HepG2 (cell line): ENCODE measurements around the gene PPP1R18. TPM values are rescaled to one million over a fixed set of nuclear protein-coding genes. Genes with fewer than 3 reads are reported as not detected.
A peak's percentile ranks its signal among the peaks of the same experiment; 100 is the strongest.

Experiments
- FOXA3 ChIP-seq: IDR thresholded peaks from 2 replicates; pipeline ENCODE4 v1.6.1; 2016; ENCODE audit warnings: missing genetic modification reagents, missing compliant biosample characterization
- HMG20B ChIP-seq: conservative IDR thresholded peaks from 2 replicates; pipeline ENCODE4 v1.6.1; 2016; ENCODE audit warnings: missing genetic modification reagents, missing compliant biosample characterization
- IKZF4 ChIP-seq: sonication (generic); formaldehyde crosslinking; IDR thresholded peaks from 2 replicates; pipeline ENCODE4 v1.5.1; 2020; ENCODE audit warnings: borderline replicate concordance, mild to moderate bottlenecking, low read depth, missing genetic modification reagents; ENCODE audit errors: not compliant biosample characterization
- ISX ChIP-seq: sonication (generic); formaldehyde crosslinking; conservative IDR thresholded peaks from 2 replicates; pipeline ENCODE4 v1.5.0; 2020; ENCODE audit warnings: missing genetic modification reagents
- PITX1 ChIP-seq: sonication (generic); formaldehyde crosslinking; IDR thresholded peaks from 2 replicates; pipeline ENCODE4 v1.5.1; 2020; ENCODE audit warnings: mild to moderate bottlenecking, missing genetic modification reagents
- RFX3 ChIP-seq: IDR thresholded peaks from 2 replicates; pipeline ENCODE4 v1.6.1; 2016; ENCODE audit warnings: missing biosample characterization, missing genetic modification reagents
- SAP130 ChIP-seq: IDR thresholded peaks from 2 replicates; pipeline ENCODE4 v1.6.1; 2016; ENCODE audit warnings: low read depth
- SIN3B ChIP-seq: fragments of 150-350 bp; IDR thresholded peaks from 2 replicates; pipeline ENCODE4 v1.6.1; 2014; ENCODE audit warnings: low read length
- SOX13 ChIP-seq, 3 experiments: fragments of 450-650 bp in 1 of 3; sonication (generic) in 1 of 3; formaldehyde crosslinking in 1 of 3; IDR thresholded peaks in 2 of 3; conservative IDR thresholded peaks in 1 of 3; 2 replicates each; pipeline versions ENCODE4 v1.5.0 to v1.6.1; 2016 to 2020; ENCODE audit warnings: antibody characterized with exemption in 1 of 3, mild to moderate bottlenecking in 1 of 3, missing compliant biosample characterization in 1 of 3, missing genetic modification reagents in 1 of 3, moderate library complexity in 1 of 3
- TCF12 ChIP-seq, 2 experiments: fragments of 450-650 bp in 1 of 2; sonication (generic) in 1 of 2; formaldehyde crosslinking in 1 of 2; IDR thresholded peaks; 2 replicates each; pipeline versions ENCODE4 v1.6.1 to v1.8.0; 2017 to 2022; ENCODE audit warnings: antibody characterized with exemption in 1 of 2, mild to moderate bottlenecking in 1 of 2, missing genetic modification reagents in 1 of 2, moderate library complexity in 1 of 2
- YEATS4 ChIP-seq: sonication (generic); formaldehyde crosslinking; IDR thresholded peaks from 2 replicates; pipeline ENCODE4 v1.4.0; 2020; ENCODE audit warnings: missing genetic modification reagents, borderline replicate concordance
- ZFP41 ChIP-seq: sonication (generic); formaldehyde crosslinking; IDR thresholded peaks from 2 replicates; pipeline ENCODE4 v1.4.0; 2020; ENCODE audit warnings: mild to moderate bottlenecking, missing genetic modification reagents, borderline replicate concordance
- ZKSCAN1 ChIP-seq: fragments of 150-350 bp; IDR thresholded peaks from 2 replicates; pipeline ENCODE4 v1.6.1; 2014; ENCODE audit warnings: low read length
- ZMAT3 ChIP-seq: sonication (generic); formaldehyde crosslinking; conservative IDR thresholded peaks from 2 replicates; pipeline ENCODE4 v1.7.0; 2021; ENCODE audit warnings: missing genetic modification reagents
- ZNF850 ChIP-seq: sonication (generic); formaldehyde crosslinking; conservative IDR thresholded peaks from 2 replicates; pipeline ENCODE4 v1.9.0; 2021; ENCODE audit warnings: mild to moderate bottlenecking, missing genetic modification reagents
- polyA plus RNA-seq, 8 experiments: library from polyadenylated mRNA; depleted of rRNA in 3 of 8; stranded (reverse) in 7 of 8; unstranded in 1 of 8; fragments of >200 nt; fragmentation: Illumina TruSeq in 4 of 8; extraction: Trizol in 4 of 8; gene quantifications; 2 replicates each; pipeline versions ENCODE4 v1.2.1 to v1.2.3, GENCODE V29; 2011 to 2016; ENCODE audit warnings: low read depth in 4 of 8, missing spikeins in 1 of 8, mixed read lengths in 1 of 8; ENCODE audit not compliant: insufficient read depth in 1 of 8
- total RNA-seq, 5 experiments: library from RNA; depleted of rRNA; stranded (reverse); fragments of >200 nt; fragmentation: Illumina TruSeq; extraction: Trizol; gene quantifications; 2 replicates each; pipeline ENCODE4 v1.2.3, GENCODE V29; 2016; ENCODE audit warnings: low read depth in 1 of 5
- TF ChIP-seq, protein P1 (sequence below): sonication (generic); formaldehyde crosslinking; IDR thresholded peaks from 2 replicates; pipeline ENCODE4 v1.5.0; 2020; ENCODE audit warnings: missing genetic modification reagents
- TF ChIP-seq, protein P2 (sequence below): sonication (generic); formaldehyde crosslinking; IDR thresholded peaks from 2 replicates; pipeline ENCODE4 v1.4.0; 2020; ENCODE audit warnings: mild to moderate bottlenecking, missing genetic modification reagents
- TF ChIP-seq, protein P3 (sequence below): sonication (generic); formaldehyde crosslinking; IDR thresholded peaks from 2 replicates; pipeline ENCODE4 v1.4.0; 2020; ENCODE audit warnings: missing genetic modification reagents, borderline replicate concordance
- TF ChIP-seq, protein P4 (sequence below): sonication (generic); formaldehyde crosslinking; IDR thresholded peaks from 2 replicates; pipeline ENCODE4 v1.5.1; 2020; ENCODE audit warnings: mild to moderate bottlenecking, missing genetic modification reagents

Gene PPP1R18
- total and polyA plus RNA-seq, 2 of the 13 experiments (the other 11 are each of a cell fraction or from before 2014, with no cell fraction given): 4.9 to 9.2 TPM

DNA sequence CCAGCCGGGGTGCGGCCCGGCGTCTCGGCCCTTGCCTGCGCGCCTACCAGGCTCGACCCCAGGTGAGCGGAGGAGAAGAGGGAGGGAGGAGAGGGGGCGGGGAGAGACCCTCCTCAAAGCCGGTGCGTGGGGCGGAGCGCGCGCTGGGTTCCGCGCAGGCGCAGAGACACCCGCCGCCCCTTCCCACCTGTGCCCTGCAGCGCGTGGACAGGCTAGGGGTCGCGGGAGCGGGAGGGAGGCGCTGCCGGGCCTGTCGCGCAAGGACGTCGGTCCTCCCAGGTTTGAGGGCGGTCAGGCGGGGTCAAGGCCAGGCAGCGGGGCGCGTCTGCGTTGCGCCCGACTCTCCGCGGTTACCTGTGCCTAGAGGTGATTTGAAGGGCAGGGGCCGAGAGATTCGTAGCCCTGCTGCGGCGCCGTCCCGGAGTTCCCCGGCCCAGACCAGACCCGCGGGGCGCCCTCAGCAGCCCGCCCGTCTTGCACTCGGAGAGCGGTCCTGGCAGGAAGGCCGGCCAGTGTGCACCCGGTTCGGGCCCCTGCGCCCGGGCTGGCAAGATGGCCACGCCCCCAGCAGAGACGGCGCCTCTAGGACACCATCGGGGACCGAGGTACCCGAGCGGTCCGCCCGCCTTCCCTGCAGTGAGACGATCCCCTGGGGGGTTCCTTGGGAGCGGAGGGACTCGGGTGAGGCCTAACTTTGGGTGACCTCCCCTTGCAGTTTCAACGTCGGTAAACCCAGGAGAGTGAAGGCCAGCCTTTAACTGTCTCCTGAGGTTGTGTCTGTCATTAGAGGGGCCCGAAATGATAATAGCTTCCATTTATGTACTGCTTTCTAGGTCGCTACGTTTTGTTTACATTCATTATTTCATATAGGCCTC, 39.0 kb downstream of the PPP1R18 start (continued):
- TF ChIP-seq FOXA3 (peak; percentile 33; the same call in 1 of the 2 replicates), SOX13 (IDR thresholded peaks at IDR 0.05) (no peak; the same call in 1 of the 2 replicates), SOX13 (CRISPR knock-in tag; conservative IDR thresholded peaks at IDR 0.05 in 1 of 2, IDR thresholded peaks at IDR 0.05 in 1 of 2) (peak in 1 of 2 experiments; percentile 64; a peak in 1 of 4 replicates), ZMAT3 (CRISPR knock-in tag) (peak; percentile 87; the same call in 1 of the 2 replicates), PITX1 (CRISPR knock-in tag) (peak; percentile 53), RFX3 (CRISPR knock-in tag) (no peak), IKZF4 (CRISPR knock-in tag) (peak; percentile 97), ZNF850 (CRISPR knock-in tag) (0 out of 2 replicates have a peak, but pooled peaks have one; percentile 72), ZKSCAN1 (no peak), ISX (peak; percentile 77; the same call in 1 of the 2 replicates), YEATS4 (CRISPR knock-in tag) (peak; percentile 99), HMG20B (CRISPR knock-in tag) (no peak; the same call in 1 of the 2 replicates), SAP130 (CRISPR knock-in tag) (peak; percentile 96), ZFP41 (peak; percentile 87), SIN3B (no peak; the same call in 1 of the 2 replicates), TCF12 (IDR thresholded peaks at IDR 0.05) (no peak), TCF12 (CRISPR knock-in tag; IDR thresholded peaks at IDR 0.05) (peak; percentile 97)
- TF ChIP-seq, protein P1, sequence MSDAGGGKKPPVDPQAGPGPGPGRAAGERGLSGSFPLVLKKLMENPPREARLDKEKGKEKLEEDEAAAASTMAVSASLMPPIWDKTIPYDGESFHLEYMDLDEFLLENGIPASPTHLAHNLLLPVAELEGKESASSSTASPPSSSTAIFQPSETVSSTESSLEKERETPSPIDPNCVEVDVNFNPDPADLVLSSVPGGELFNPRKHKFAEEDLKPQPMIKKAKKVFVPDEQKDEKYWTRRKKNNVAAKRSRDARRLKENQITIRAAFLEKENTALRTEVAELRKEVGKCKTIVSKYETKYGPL (CRISPR knock-in tag): peak; percentile 35; the same call in 1 of the 2 replicates
- TF ChIP-seq, protein P2, sequence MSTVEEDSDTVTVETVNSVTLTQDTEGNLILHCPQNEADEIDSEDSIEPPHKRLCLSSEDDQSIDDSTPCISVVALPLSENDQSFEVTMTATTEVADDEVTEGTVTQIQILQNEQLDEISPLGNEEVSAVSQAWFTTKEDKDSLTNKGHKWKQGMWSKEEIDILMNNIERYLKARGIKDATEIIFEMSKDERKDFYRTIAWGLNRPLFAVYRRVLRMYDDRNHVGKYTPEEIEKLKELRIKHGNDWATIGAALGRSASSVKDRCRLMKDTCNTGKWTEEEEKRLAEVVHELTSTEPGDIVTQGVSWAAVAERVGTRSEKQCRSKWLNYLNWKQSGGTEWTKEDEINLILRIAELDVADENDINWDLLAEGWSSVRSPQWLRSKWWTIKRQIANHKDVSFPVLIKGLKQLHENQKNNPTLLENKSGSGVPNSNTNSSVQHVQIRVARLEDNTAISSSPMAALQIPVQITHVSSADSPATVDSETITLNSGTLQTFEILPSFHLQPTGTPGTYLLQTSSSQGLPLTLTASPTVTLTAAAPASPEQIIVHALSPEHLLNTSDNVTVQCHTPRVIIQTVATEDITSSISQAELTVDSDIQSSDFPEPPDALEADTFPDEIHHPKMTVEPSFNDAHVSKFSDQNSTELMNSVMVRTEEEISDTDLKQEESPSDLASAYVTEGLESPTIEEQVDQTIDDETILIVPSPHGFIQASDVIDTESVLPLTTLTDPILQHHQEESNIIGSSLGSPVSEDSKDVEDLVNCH: no peak
- TF ChIP-seq, protein P3, sequence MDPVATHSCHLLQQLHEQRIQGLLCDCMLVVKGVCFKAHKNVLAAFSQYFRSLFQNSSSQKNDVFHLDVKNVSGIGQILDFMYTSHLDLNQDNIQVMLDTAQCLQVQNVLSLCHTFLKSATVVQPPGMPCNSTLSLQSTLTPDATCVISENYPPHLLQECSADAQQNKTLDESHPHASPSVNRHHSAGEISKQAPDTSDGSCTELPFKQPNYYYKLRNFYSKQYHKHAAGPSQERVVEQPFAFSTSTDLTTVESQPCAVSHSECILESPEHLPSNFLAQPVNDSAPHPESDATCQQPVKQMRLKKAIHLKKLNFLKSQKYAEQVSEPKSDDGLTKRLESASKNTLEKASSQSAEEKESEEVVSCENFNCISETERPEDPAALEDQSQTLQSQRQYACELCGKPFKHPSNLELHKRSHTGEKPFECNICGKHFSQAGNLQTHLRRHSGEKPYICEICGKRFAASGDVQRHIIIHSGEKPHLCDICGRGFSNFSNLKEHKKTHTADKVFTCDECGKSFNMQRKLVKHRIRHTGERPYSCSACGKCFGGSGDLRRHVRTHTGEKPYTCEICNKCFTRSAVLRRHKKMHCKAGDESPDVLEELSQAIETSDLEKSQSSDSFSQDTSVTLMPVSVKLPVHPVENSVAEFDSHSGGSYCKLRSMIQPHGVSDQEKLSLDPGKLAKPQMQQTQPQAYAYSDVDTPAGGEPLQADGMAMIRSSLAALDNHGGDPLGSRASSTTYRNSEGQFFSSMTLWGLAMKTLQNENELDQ (CRISPR knock-in tag): no peak
- TF ChIP-seq, protein P4, sequence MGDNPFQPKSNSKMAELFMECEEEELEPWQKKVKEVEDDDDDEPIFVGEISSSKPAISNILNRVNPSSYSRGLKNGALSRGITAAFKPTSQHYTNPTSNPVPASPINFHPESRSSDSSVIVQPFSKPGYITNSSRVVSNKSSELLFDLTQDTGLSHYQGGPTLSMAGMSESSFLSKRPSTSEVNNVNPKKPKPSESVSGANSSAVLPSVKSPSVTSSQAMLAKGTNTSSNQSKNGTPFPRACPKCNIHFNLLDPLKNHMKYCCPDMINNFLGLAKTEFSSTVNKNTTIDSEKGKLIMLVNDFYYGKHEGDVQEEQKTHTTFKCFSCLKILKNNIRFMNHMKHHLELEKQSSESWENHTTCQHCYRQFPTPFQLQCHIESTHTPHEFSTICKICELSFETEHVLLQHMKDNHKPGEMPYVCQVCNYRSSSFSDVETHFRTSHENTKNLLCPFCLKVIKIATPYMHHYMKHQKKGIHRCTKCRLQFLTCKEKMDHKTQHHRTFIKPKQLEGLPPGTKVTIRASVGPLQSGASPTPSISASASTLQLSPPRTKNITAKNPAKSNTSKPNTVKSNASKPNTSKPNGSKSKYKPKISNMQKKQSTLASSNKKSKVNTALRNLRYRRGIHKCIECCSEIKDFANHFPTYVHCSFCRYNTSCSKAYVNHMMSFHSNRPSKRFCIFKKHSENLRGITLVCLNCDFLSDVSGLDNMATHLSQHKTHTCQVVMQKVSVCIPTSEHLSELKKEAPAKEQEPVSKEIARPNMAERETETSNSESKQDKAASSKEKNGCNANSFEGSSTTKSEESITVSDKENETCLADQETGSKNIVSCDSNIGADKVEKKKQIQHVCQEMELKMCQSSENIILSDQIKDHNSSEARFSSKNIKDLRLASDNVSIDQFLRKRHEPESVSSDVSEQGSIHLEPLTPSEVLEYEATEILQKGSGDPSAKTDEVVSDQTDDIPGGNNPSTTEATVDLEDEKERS: no peak
